Fibroblast of skin of left quadriceps (primary cell): ENCODE data around the gene ARID5B.
A peak's percentile ranks its signal among the peaks of the same experiment; 100 is the strongest.

Source experiments
- DNase-seq, 2 experiments: peaks; one replicate each; pipeline ENCODE4 v3.0.0-alpha.2; 2013; ENCODE audit warnings: low read depth in 2 of 2

The ARID5B gene

DNA sequence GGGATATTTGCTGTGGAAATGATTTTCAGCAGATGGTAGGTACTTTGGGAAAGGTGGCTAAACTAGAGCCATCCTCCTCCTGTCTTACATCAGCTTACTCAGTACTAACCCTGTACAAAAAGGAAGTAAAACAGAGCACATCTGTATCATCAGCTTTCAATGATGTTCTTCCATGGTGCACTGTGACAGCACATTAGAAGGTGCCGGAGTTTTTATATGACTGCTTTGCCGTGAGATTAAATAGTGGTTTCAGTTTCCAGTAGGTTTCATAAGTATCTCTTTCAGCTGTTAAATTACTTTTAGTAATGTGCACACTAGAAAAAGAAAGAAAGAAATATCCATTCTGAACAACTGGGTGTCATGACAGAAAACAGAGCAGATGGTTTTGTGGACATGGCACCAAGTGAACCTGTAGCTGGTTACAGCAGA lies 86.5 kb downstream of the ARID5B start:
- no peak for DNase-seq

DNA sequence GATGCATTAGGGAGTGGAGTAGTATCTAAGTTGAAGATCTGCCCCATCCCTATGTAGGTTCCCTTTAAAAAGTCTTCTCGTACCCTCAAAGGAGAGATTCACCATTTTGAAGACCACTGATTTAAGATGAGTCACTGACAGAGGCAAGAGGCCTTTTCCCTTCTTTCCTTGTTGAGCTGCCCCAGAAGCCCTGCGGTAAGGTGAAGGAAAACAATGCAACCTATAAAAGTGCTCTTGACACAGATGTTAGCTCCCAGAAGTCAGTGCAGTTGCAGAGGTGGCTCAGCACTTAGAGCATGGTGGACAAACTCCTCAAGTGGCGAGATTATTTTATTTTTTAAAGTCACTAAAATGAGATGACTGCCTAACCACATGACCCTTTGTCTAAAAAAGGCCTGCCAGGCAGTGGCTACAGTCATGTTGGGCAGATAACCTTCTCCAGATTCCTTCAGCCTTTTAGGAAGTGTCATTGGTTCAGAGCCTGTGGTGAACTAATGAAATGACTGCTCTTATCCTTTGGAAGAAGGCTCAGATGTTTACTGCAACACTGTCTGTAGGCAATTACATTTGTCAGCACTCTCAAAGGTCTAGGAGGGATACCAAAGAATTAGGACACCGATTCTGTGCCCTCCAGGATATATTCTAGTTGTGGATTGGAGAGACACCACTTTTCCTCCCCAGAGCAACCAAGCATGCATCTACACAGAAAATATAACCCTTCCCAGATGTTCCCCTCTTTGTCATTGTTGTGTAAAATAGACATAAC lies 88.7 kb downstream of the ARID5B start:
- no peak for DNase-seq

- DNase-seq = no peak
Measured at GRCh38 chr10:61990761-61991135, 89.2 kb downstream of the ARID5B start.

DNA sequence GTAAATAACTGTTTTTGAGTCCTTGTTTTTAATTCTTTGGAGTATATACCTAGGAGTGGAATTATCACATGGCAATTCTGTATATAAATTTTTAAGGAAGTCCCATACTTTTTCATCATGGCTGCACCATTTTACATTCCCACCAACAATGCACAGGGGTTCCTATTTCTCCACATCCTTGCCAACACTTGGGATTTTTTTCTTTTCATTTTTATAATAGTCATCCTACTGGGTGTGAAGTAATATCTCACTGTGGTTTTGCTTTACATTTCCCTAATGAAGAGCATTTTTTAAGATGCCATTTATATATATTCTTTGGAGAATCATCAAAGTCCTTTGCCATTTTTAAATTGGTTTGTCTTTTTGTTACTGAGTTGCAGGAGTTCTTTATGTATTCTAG lies 89.7 kb downstream of the ARID5B start:
- no peak for DNase-seq

DNA sequence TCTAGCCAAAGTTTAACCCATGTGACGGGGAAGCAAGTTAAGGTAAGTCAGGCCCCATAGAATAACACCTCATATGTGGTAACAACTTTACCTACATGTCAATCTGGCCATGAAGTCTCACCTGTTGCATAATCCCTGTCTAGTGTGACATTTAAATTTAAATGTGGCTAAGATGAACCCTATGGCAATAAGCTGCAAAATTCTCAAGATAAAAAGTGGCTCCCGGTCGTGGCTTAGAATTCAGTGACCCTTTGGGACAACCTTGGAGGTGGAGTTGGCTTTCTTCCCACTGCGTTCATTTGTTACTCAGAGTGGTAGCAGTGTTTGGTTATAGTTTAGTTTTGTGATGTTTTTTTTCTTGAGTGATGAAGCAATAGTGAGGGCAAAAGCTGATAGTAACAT lies 90.6 kb downstream of the ARID5B start:
- DNase-seq = no peak

DNA sequence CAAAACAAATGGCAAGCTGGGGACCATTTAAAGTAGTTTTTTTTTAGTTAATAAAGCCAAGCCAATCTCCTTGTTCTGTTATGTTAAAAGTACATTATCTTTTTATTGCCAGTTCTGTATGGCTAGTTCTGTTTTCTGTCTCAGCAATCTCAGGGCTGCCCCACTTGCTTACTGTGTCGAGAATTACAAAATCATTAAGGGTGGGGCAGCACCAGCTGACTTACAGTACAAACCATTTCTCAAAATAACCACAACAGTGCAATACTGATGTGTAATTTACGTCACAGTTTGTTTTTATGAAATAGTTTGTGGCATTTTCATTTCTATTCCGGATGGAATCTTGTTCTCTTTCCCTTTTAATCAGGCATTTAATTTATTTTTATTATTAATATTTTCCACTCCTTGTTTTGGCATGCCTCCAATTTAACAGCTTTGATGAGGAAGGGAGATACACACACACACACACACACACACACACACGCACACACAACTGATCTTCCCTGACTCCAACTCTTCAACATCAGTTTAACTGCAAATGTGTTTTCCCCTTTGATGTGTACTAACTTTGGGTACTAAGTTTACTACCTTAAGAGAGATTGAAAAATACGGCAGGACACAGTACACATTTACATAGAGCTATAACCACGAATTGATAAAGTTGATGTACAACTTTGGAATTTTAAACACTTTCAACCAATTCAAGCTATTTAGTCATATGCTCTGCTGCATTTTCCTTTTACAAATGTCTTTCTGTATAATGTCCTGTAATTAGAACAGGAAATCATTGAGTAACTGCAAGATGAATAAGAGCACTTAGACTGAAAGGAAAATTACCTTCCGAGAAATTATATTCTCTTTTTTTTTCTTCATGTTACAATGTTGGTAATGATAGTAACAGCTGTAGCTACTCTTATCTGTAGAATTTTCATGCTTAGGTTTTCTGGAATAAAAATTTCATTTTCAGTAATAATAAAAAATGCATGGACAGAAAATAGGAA lies 91.5 kb downstream of the ARID5B start:
- peak; percentile 76 to 81 for DNase-seq

GRCh38 chr10:61993711-61994401 lies 92.4 kb downstream of the ARID5B start:
- no peak for DNase-seq

GRCh38 chr10:61994405-61995219 lies 93.1 kb downstream of the ARID5B start:
- no peak for DNase-seq

DNA sequence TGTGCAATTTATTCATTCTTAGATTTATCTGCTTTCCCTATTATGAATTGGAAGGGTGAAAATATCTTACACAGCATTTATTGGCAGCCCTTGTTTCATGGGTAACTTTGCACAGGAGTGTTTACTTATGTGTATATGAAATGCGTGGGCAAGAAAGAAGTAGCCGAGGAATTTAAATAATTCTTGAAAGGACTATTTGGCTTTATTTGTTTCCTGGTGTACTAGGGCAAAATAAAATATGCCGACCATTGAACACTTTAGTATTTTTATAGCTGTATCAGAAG lies 93.7 kb downstream of the ARID5B start:
- no peak for DNase-seq

- no peak for DNase-seq
Measured at GRCh38 chr10:61998937-61999336, 97.4 kb downstream of the ARID5B start.

GRCh38 chr10:62000037-62000603 lies 98.6 kb downstream of the ARID5B start:
- no peak for DNase-seq

GRCh38 chr10:62000726-62001125 lies 99.2 kb downstream of the ARID5B start:
- no peak for DNase-seq

GRCh38 chr10:62001898-62002297 lies 100.4 kb downstream of the ARID5B start:
- no peak for DNase-seq

DNA sequence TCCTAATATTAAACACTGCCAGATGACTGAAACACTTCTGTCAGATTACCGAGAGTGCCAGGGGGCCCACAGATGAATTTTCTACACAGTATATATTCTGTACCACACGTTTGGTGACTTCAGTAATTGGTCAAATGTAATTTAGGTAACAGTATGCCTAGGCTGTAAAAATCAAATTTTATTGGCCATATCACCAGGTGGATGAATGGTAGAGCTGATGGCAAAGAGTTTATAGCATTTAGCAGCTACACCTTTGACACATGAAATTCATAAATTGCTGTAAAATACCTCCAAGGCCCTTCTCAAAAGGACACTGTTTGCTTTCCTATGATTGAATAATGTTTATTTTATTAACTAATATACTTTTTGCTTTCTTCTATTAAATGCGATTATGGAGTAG lies 101.3 kb downstream of the ARID5B start:
- no peak for DNase-seq

DNA sequence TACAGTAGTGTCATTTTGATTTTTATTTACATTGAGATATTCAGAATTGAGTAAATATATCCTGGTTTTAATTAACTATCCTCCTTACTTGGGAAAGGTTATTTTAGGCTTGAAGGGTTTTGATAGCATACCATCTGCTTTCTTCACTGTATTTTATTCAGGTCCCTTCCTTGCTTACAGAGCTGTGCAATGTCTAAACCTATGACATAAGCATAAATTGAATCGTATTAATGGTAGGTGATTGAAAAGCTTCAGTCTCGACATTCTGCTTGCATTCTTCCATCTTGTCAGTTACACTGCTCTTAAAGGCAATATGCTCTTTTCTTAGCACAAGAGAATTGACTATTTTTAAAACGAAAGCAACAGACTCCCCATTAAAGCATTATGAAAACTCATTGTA lies 102.5 kb downstream of the ARID5B start:
- no peak for DNase-seq

DNA sequence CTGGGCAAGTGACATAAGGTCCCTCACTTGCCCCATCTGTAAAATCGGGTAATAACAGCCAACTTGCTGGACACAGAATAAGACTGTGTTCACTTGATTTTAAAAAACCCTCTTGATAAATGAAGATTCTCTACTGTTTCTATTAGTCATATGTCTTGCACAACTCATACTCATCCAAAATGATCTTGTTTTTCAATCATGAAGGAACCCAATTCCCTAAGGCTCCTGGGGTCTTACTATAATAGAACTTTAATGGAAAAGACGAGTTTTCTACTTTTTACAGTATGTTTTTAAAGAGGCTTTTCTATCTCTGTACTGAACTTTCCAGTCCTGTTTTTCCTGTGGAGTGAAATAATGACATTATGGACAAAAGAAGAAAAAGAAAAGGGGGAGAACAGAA lies 103.8 kb downstream of the ARID5B start:
- no peak for DNase-seq

DNA sequence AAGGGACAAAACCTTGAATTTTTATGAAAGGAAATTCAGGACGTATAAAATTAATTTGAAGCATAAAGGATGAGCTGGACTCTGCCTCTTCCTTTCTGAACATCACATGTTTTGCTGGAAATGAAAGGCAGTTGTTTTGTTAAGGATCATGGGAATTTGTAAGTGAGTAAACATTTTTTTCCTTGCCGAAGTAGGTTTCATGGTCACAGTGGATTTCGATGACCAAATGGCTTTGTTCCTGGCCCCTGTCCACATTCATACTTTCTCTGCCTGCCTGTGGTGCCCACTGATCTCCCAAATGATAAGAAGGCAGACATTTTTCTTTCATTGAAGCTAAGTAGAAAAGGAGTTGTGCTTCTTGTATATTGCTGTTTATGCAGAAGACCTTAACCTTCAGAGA lies 104.2 kb downstream of the ARID5B start:
- no peak for DNase-seq

DNA sequence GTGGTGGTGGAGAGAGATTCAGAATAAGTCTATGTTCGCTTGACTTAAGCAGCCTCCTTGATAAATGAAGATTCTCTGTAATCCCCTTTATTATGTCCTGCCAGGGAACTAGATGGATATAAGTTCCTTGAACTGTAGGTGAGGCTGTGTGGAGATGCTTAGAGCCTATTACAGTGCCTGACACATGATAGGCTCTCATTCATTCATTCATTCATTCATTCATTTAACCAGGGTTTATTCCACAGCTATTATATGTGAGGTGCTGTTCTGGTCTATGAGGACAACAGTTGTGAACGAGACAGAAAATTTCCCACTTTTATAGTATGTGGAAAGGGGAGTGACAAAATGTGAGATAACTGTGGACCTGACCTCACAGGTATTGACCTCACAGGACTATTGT lies 105.6 kb downstream of the ARID5B start:
- no peak for DNase-seq

- no peak for DNase-seq
Measured at GRCh38 chr10:62008196-62008595, 106.7 kb downstream of the ARID5B start.

DNA sequence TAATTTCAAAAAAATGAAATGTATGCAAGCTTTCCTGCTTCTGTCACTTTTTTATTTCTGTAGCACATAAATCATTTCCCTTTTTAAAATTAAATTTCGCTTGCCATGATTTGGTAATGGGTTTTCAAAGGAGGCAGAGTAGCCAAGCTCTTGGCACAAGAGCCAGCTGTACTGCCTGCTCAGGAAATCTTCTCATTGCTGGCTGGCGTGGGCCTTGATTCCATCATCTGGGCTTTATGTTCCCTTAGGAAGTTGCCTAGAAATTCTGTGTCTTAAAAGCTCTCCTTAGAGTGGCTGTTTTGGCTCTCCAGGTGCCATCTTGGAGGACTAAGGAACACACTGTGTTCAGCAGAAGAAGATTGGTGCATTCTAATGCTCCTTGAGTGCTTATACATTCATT lies 107.4 kb downstream of the ARID5B start:
- DNase-seq = no peak

DNA sequence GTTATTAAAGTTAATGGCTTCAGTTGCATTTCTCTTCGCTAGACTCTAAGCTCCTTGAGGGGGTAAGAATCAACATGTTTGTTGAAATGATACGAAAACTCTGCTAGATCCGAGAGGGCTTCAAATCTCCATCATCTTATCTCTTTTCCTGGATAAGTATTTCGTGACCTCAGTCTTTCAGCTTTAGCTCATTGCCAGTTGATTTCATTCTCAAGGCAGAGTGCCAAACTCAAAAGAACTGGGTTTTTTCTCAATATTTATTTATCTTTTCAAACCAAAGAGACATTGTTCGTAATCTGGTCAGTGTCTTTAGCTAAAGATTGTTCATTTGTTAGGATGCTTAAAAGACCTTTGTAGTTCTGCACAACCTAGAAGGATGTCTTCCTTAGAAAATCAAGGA lies 108.9 kb downstream of the ARID5B start:
- no peak for DNase-seq
